COLO668 (cell line): ENCODE measurements around the gene AVPR1A.
"Not testable (repeated sequence)": the region's sequence is repeated elsewhere in the genome, so short reads cannot be mapped to it uniquely, and the experiment has no call there.

ENCODE experiments used
- DNase-seq: peaks from one replicate; lab custom pipeline; 2025; ENCODE audit not compliant: unreplicated experiment; lab: John Stamatoyannopoulos, UW

Gene AVPR1A

GRCh38 chr12:63150713-63151622 is at the start of gene AVPR1A:
AVPR1A (minus strand) TSS chr12:63151201; CDS start chr12:63150836, 365 bp downstream.
- peak; percentile 82 for DNase-seq

GRCh38 chr12:63196168-63196567 is 45.2 kb upstream of the AVPR1A start:
- no peak for DNase-seq

- no peak for DNase-seq
These were observed 28.2 kb upstream of the AVPR1A start for GRCh38 chr12:63179224-63179623.

GRCh38 chr12:63170321-63170720 is 19.3 kb upstream of the AVPR1A start:
- no peak for DNase-seq

- not testable (repeated sequence) for DNase-seq
These were observed 16.7 kb upstream of the AVPR1A start for GRCh38 chr12:63167741-63168140.

GRCh38 chr12:63164911-63165310 is 13.9 kb upstream of the AVPR1A start:
- peak; percentile 67 for DNase-seq

- peak; percentile 16 for DNase-seq
These were observed 12.5 kb upstream of the AVPR1A start for GRCh38 chr12:63163541-63163940.

- no peak for DNase-seq
These were observed 4.4 kb upstream of the AVPR1A start for GRCh38 chr12:63155375-63155774.

GRCh38 chr12:63154560-63154959 is 3.6 kb upstream of the AVPR1A start:
- no peak for DNase-seq

- DNase-seq = no peak
These were observed 1.3 kb upstream of the AVPR1A start for GRCh38 chr12:63152321-63152700.

GRCh38 chr12:63151623-63152320 is 771 bp upstream of the AVPR1A start:
- DNase-seq = peak; percentile 76

- peak; percentile 92 for DNase-seq
These were observed 890 bp downstream of the AVPR1A start for GRCh38 chr12:63149909-63150712.

GRCh38 chr12:63144556-63144955 is 6.4 kb downstream of the AVPR1A start:
- no peak for DNase-seq

- DNase-seq = no peak
These were observed 12.5 kb downstream of the AVPR1A start for GRCh38 chr12:63138488-63138887.

- DNase-seq = no peak
These were observed 17.0 kb downstream of the AVPR1A start for GRCh38 chr12:63133981-63134380.

- no peak for DNase-seq
These were observed 18.8 kb downstream of the AVPR1A start for GRCh38 chr12:63132201-63132600.

GRCh38 chr12:63129927-63130326 is 21.1 kb downstream of the AVPR1A start:
- DNase-seq = no peak

GRCh38 chr12:63124778-63125177 is 26.2 kb downstream of the AVPR1A start:
- DNase-seq = no peak

GRCh38 chr12:63103494-63104131 is 47.4 kb downstream of the AVPR1A start:
- peak; percentile 20 for DNase-seq

GRCh38 chr12:63101920-63102319 is 49.1 kb downstream of the AVPR1A start:
- no peak for DNase-seq

GRCh38 chr12:63098851-63099250 is 52.1 kb downstream of the AVPR1A start:
- DNase-seq = peak; percentile 28
